ENCODE data around the gene KTN1.

The KTN1 gene

GRCh38 chr14:55579724-55580469 lies at the start of gene KTN1:
Gene KTN1, plus strand, starts transcription at chr14:55580207. Its CDS starts 31,842 bp downstream, at chr14:55612049.
- in situ Hi-C loops (cut with HindIII; ENCODE audit: low sequenced_read_pairs): no loop called here
- peak; percentile 82 for DNase-seq (ENCODE audit: low read depth, low spot score)
- H3K4me3 ChIP-seq (ENCODE audit: low read depth, low read length): peak within 1 kb of the TSS; percentile 81
- no peak for TF ChIP-seq CTCF (IDR thresholded peaks at IDR 0.05; ENCODE audit: low read depth, low read length)

- in situ Hi-C loops (cut with HindIII; ENCODE audit: low sequenced_read_pairs): no loop called here
- DNase-seq (ENCODE audit: low read depth, low spot score): no peak
- no peak for TF ChIP-seq CTCF (IDR thresholded peaks at IDR 0.05; ENCODE audit: low read depth, low read length)
- H3K4me3 ChIP-seq (ENCODE audit: low read depth, low read length): no peak overlapping the region
These were observed 49.5 kb upstream of the KTN1 start for GRCh38 chr14:55530464-55530863.

- in situ Hi-C loops (cut with HindIII; ENCODE audit: low sequenced_read_pairs): no loop called here
- no peak for TF ChIP-seq CTCF (IDR thresholded peaks at IDR 0.05; ENCODE audit: low read depth, low read length)
These were observed 47.2 kb upstream of the KTN1 start for GRCh38 chr14:55532645-55533344.

GRCh38 chr14:55533960-55534359 lies 46.0 kb upstream of the KTN1 start:
- no peak for DNase-seq (ENCODE audit: low read depth, low spot score)
- H3K4me3 ChIP-seq (ENCODE audit: low read depth, low read length): no peak overlapping the region
- in situ Hi-C loops (cut with HindIII; ENCODE audit: low sequenced_read_pairs): no loop called here
- no peak for TF ChIP-seq CTCF (IDR thresholded peaks at IDR 0.05; ENCODE audit: low read depth, low read length)

More at GRCh38 chr14:55532645-55533344, 47.2 kb upstream of the KTN1 start:
- H3K4me3 ChIP-seq (ENCODE audit: low read depth, low read length): no peak overlapping the region
- DNase-seq (ENCODE audit: low read depth, low spot score): no peak

GRCh38 chr14:55535516-55536203 lies 44.3 kb upstream of the KTN1 start:
- in situ Hi-C loops (cut with HindIII; ENCODE audit: low sequenced_read_pairs): no loop called here
- no peak overlapping the region for H3K4me3 ChIP-seq (ENCODE audit: low read depth, low read length)
- no peak for TF ChIP-seq CTCF (IDR thresholded peaks at IDR 0.05; ENCODE audit: low read depth, low read length)
- DNase-seq (ENCODE audit: low read depth, low spot score): peak; percentile 15

GRCh38 chr14:55536204-55536708 lies 43.8 kb upstream of the KTN1 start:
- TF ChIP-seq CTCF (IDR thresholded peaks at IDR 0.05; ENCODE audit: low read depth, low read length): no peak
- no peak for DNase-seq (ENCODE audit: low read depth, low spot score)
- in situ Hi-C loops (cut with HindIII; ENCODE audit: low sequenced_read_pairs): no loop called here
- H3K4me3 ChIP-seq (ENCODE audit: low read depth, low read length): no peak overlapping the region

Data from astrocyte of the spinal cord (primary cell).